HepG2 (cell line): ENCODE results near the gene CRIM1. TPM values are rescaled to one million over a fixed set of nuclear protein-coding genes. Genes with fewer than 3 reads are reported as not detected.

ENCODE experiments used
- ATAC-seq: fragments of 200-7000 bp; cut with Tn5 transposase; 3 replicates; pipeline ENCODE4 v1.9.1; 2020; ENCODE audit warnings: mild to moderate bottlenecking, moderate library complexity
- BruUV-seq: library from RNA; stranded (reverse); fragments of 400-500 nt; replicated peaks from 2 replicates; lab custom pipeline; 2021; lab: Mats Ljungman, UMichigan
- CTCF ChIA-PET: fragments of 300-600 bp; formaldehyde crosslinking; extraction: SDS; loops from one replicate; lab custom pipeline; 2021; ENCODE audit warnings: low total read pairs, inconsistent platforms, low intra/inter-chr PET ratio; lab: Yijun Ruan, JAX
- POLR2A ChIA-PET: fragments of 350-600 bp; sonication (Branson Sonifier 250); formaldehyde crosslinking; loops from one replicate; lab custom pipeline; 2020; ENCODE audit warnings: antibody characterized with exemption, inconsistent platforms; lab: Yijun Ruan, JAX
- DNase-seq: peaks from one replicate; pipeline ENCODE4 v3.0.0-alpha.2; 2015; ENCODE audit warnings: low spot score
- FAIRE-seq: peaks from 3 replicates; lab custom pipeline; 2011; peaks lifted over from hg19 to GRCh38; lab: Jason Lieb, UNC
- H2AFZ ChIP-seq: one replicate; pipeline ENCODE4 v1.6.1; 2011; ENCODE audit warnings: low read length, inconsistent platforms
- H3K27ac ChIP-seq: fragments of 300-600 bp; 3 replicates; pipeline ENCODE4 v1.8.0; 2011; ENCODE audit warnings: mixed run types, mild to moderate bottlenecking, mixed read lengths, low read length, inconsistent platforms; ENCODE audit not compliant: insufficient read depth; ENCODE audit errors: extremely low read length
- H3K27me3 ChIP-seq, 2 experiments: fragments of 200-600 bp in 1 of 2; 2 replicates in 1 of 2; 3 replicates in 1 of 2; pipeline versions ENCODE4 v1.6.0 to v1.8.0; 2011; ENCODE audit warnings: low read length in 2 of 2, mild to moderate bottlenecking in 2 of 2, moderate library complexity in 2 of 2, inconsistent platforms in 1 of 2; ENCODE audit not compliant: insufficient read depth in 2 of 2, control insufficient read depth in 1 of 2
- H3K36me3 ChIP-seq, 2 experiments: fragments of 200-600 bp in 1 of 2; replicated peaks in 1 of 2; 2 replicates in 1 of 2; 3 replicates in 1 of 2; pipeline versions ENCODE4 v1.5.1 to v1.8.0; 2011; ENCODE audit warnings: low read length in 2 of 2, inconsistent platforms in 1 of 2; ENCODE audit not compliant: insufficient read depth in 2 of 2, control insufficient read depth in 1 of 2
- H3K4me1 ChIP-seq: 2 replicates; pipeline ENCODE4 v1.5.1; 2012; ENCODE audit warnings: low read length, inconsistent platforms; ENCODE audit not compliant: insufficient read depth
- H3K4me2 ChIP-seq: 2 replicates; pipeline ENCODE4 v1.6.0; 2011; ENCODE audit warnings: low read depth, low read length, inconsistent platforms
- H3K4me3 ChIP-seq, 3 experiments: fragments of 200-600 bp in 1 of 3; sonication (generic), shearing (Covaris generic) in 1 of 3; replicated peaks in 1 of 3; 2 replicates each; pipeline ENCODE4 v1.5.1; 2011 to 2016; ENCODE audit warnings: low read length in 3 of 3, inconsistent platforms in 2 of 3, low read depth in 2 of 3, mild to moderate bottlenecking in 2 of 3, control low read depth in 1 of 3, mixed read lengths in 1 of 3; ENCODE audit not compliant: insufficient read depth in 1 of 3
- H3K79me2 ChIP-seq: one replicate; pipeline ENCODE4 v1.6.1; 2011; ENCODE audit warnings: low read length, inconsistent platforms; ENCODE audit not compliant: insufficient read depth
- H3K9ac ChIP-seq: 2 replicates; pipeline ENCODE4 v1.6.0; 2011; ENCODE audit warnings: mild to moderate bottlenecking, low read depth, low read length, inconsistent platforms; ENCODE audit not compliant: insufficient read depth
- H3K9me3 ChIP-seq: 2 replicates; pipeline ENCODE4 v1.5.1; 2012; ENCODE audit warnings: mild to moderate bottlenecking, low read length
- H4K20me1 ChIP-seq: 2 replicates; pipeline ENCODE4 v1.6.0; 2011; ENCODE audit warnings: inconsistent platforms, mild to moderate bottlenecking, low read length, moderate library complexity; ENCODE audit not compliant: insufficient read depth
- ETV6 ChIP-seq: sonication (generic); formaldehyde crosslinking; conservative IDR thresholded peaks from 2 replicates; pipeline ENCODE4 v1.4.0; 2020; ENCODE audit warnings: missing genetic modification reagents
- HOMEZ ChIP-seq: IDR thresholded peaks from 2 replicates; pipeline ENCODE4 v1.6.1; 2016; ENCODE audit warnings: low read depth
- MAFG ChIP-seq: sonication (generic); formaldehyde crosslinking; IDR thresholded peaks from 2 replicates; pipeline ENCODE4 v1.5.1; 2020; ENCODE audit warnings: mild to moderate bottlenecking, missing genetic modification reagents
- SCMH1 ChIP-seq: sonication (generic); formaldehyde crosslinking; IDR thresholded peaks from 2 replicates; pipeline ENCODE4 v1.9.0; 2021; ENCODE audit warnings: missing genetic modification reagents, mild to moderate bottlenecking, borderline replicate concordance
- ZNF639 ChIP-seq: conservative IDR thresholded peaks from 2 replicates; pipeline ENCODE4 v1.6.1; 2018; ENCODE audit warnings: missing genetic modification reagents
- WGBS: methylation state at CpG from one replicate; pipeline ENCODE4 v1.1.6; 2017; ENCODE audit warnings: low lambda C conversion rate; 5-methylcytosine and 5-hydroxymethylcytosine counted together
- in situ Hi-C: cut with HindIII; loops from 2 replicates; pipeline ENCODE4 v1.10.0; 2017; ENCODE audit warnings: low pct_unique_long_range_greater_than_20kb; ENCODE audit not compliant: extremely low pct_ligation_motif_present
- intact Hi-C: fragments of 100-400 bp; cut with micrococcal nuclease; formaldehyde crosslinking; loops from one replicate; pipeline ENCODE4 v1.10.0; 2022; ENCODE audit not compliant: unreplicated experiment
- polyA plus RNA-seq, 8 experiments: library from polyadenylated mRNA; depleted of rRNA in 3 of 8; stranded (reverse) in 7 of 8; unstranded in 1 of 8; fragments of >200 nt; fragmentation: Illumina TruSeq in 4 of 8; extraction: Trizol in 4 of 8; gene quantifications; 2 replicates each; pipeline versions ENCODE4 v1.2.1 to v1.2.3, GENCODE V29; 2011 to 2016; ENCODE audit warnings: low read depth in 4 of 8, missing spikeins in 1 of 8, mixed read lengths in 1 of 8; ENCODE audit not compliant: insufficient read depth in 1 of 8
- total RNA-seq, 5 experiments: library from RNA; depleted of rRNA; stranded (reverse); fragments of >200 nt; fragmentation: Illumina TruSeq; extraction: Trizol; gene quantifications; 2 replicates each; pipeline ENCODE4 v1.2.3, GENCODE V29; 2016; ENCODE audit warnings: low read depth in 1 of 5
- TF ChIP-seq, protein P1 (sequence below): sonication (generic); formaldehyde crosslinking; IDR thresholded peaks from 2 replicates; pipeline ENCODE4 v1.4.0; 2020; ENCODE audit warnings: low read depth, mild to moderate bottlenecking, missing genetic modification reagents

The CRIM1 gene
- total and polyA plus RNA-seq, 2 of the 13 experiments (the other 11 are each of a cell fraction or from before 2014, with no cell fraction given) = 39.1 to 69.9 TPM

DNA sequence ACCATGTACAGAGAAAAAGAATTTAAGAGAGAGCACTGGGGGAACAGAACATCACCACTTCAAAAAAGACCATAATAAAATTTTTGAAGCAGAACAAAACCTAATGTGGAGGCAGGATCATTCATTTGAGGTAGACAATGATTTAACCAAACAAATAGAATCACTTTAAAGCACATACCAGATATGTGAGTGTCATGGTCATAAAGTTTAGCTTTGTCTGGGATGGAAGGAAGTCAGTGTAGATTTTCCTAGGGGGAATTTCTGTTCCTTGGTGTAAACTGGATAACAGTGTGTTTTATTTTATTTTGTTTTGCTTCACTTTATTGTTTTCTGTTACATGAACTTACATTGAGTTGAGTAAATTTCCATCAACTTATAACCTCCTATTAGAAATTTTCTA is 120.8 kb downstream of the CRIM1 start (continued):
- TF ChIP-seq HOMEZ (CRISPR knock-in tag) (no peak), SCMH1 (CRISPR knock-in tag) (no peak)
- TF ChIP-seq, protein P1, sequence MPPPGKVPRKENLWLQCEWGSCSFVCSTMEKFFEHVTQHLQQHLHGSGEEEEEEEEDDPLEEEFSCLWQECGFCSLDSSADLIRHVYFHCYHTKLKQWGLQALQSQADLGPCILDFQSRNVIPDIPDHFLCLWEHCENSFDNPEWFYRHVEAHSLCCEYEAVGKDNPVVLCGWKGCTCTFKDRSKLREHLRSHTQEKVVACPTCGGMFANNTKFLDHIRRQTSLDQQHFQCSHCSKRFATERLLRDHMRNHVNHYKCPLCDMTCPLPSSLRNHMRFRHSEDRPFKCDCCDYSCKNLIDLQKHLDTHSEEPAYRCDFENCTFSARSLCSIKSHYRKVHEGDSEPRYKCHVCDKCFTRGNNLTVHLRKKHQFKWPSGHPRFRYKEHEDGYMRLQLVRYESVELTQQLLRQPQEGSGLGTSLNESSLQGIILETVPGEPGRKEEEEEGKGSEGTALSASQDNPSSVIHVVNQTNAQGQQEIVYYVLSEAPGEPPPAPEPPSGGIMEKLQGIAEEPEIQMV (CRISPR knock-in tag) = no peak
- TF ChIP-seq, all 625 proteins: peak for 0

DNA sequence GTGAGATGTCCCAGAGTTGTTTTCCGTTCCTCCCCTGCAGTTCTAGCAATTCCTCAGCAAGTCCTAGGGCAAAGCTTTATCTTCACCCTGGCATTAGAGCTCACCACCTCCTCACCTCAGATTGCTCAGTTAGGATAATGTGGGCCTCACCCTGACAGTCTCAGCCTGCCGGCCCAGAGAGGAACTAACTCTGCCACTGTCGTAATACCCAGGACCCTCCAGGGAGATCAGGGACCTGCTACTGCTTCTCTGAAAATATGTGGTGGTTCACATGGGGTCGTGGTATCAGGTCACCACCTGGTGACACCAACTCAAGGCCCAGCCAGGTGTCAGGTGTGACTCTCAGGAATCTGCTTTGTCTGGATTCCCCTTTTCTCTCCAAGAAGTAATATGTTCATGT is 121.7 kb downstream of the CRIM1 start:
- Histone ChIP-seq H3K9me3 (peaks cover 18% of the 10 kb centered on the region), H3K36me3 (peaks cover 43 to 70% of the 10 kb centered on the region in 2 experiments), H3K79me2 (peaks cover 4% of the 10 kb centered on the region), H4K20me1 (no peaks in the 10 kb centered on the region), H3K4me1 (peaks cover 9% of the 10 kb centered on the region), H3K27ac (no peak overlapping the region), H3K27me3 (no peaks in the 10 kb centered on the region), H3K4me3 (no peak overlapping the region), H3K4me2 (no peak overlapping the region), H2AFZ (no peak overlapping the region), H3K9ac (no peak overlapping the region)
- intact Hi-C loops = no loop called here
- DNase-seq = no peak
- ChIA-PET POLR2A (no interaction called here), CTCF (no interaction called here)
- in situ Hi-C loops = no loop called here
- BruUV-seq = no TSS peak
- 100% methylated on average over 4 of the region's 4 CpGs for WGBS
- ATAC-seq = no peak
- FAIRE-seq = no peak
- TF ChIP-seq ETV6 (CRISPR knock-in tag) (no peak), MAFG (no peak), ZNF639 (CRISPR knock-in tag) (no peak)
